ENCODE data around the gene AQP11. TPM values are rescaled to one million over a fixed set of nuclear protein-coding genes. Genes with fewer than 3 reads are reported as not detected.
A peak's percentile ranks its signal among the peaks of the same experiment; 100 is the strongest.
"Not testable (repeated sequence)": the region's sequence is repeated elsewhere in the genome, so short reads cannot be mapped to it uniquely, and the experiment has no call there.

AQP11 gene
- polyA plus RNA-seq, 1 donor from 2014 or later = 7.4 TPM

- Histone ChIP-seq H2AFZ (ENCODE audit: low read depth, low read length) (no peak overlapping the region), H3K4me2 (ENCODE audit: low read length) (no peak overlapping the region), H3K9me3 (ENCODE audit: low read length) (no peaks in the 10 kb centered on the region), H4K20me1 (ENCODE audit: insufficient read depth) (no peaks in the 10 kb centered on the region), H3K36me3 (ENCODE audit: insufficient read depth, low read length) (peaks cover 4% of the 10 kb centered on the region), H3K27ac (ENCODE audit: low read length) (no peak overlapping the region), H3K9me2 (ENCODE audit: insufficient read depth, low read length) (no peaks in the 10 kb centered on the region), H3K27me3 (ENCODE audit: insufficient read depth, low read depth, low read length) (no peaks in the 10 kb centered on the region), H3K79me2 (replicated peaks; ENCODE audit: insufficient read depth, low read length) (no peaks in the 10 kb centered on the region), H3K9ac (ENCODE audit: low read length) (no peak overlapping the region), H3K4me3 (ENCODE audit: low read length) (no peak overlapping the region), H3F3A (ENCODE audit: insufficient read depth, low read length, poor library complexity, severe bottlenecking) (no peaks in the 10 kb centered on the region)
- TF ChIP-seq EP300 (conservative IDR thresholded peaks at IDR 0.05; ENCODE audit: poor library complexity, severe bottlenecking) = no peak
- TF ChIP-seq TAF1 (IDR thresholded peaks at IDR 0.05; ENCODE audit: low read depth) = no peak
- no peak for TF ChIP-seq EZH2 (IDR thresholded peaks at IDR 0.05; ENCODE audit: borderline replicate concordance, insufficient read depth, low read length, poor library complexity, severe bottlenecking)
- TF ChIP-seq REST (IDR thresholded peaks at IDR 0.05; ENCODE audit: borderline replicate concordance) = no peak
- peak; percentile 80 for TF ChIP-seq RAD21 (conservative IDR thresholded peaks at IDR 0.05)
- TF ChIP-seq SMC3 (conservative IDR thresholded peaks at IDR 0.05; ENCODE audit: poor library complexity) = peak; percentile 78
- no peak for TF ChIP-seq POLR2AphosphoS5 (IDR thresholded peaks at IDR 0.05)
- peak; percentile 83 for TF ChIP-seq CTCF (IDR thresholded peaks at IDR 0.05; ENCODE audit: poor library complexity, severe bottlenecking)
These were observed 29.9 kb downstream of the AQP11 start for GRCh38 chr11:77619576-77620198.

GRCh38 chr11:77630157-77630710 is 40.5 kb downstream of the AQP11 start:
- peaks cover 29% of the 10 kb centered on the region for H3K79me2 ChIP-seq (replicated peaks; ENCODE audit: insufficient read depth, low read length)
- H3K27ac ChIP-seq (ENCODE audit: low read length) = peak overlapping the region; percentile 44
- H3K27me3 ChIP-seq (ENCODE audit: insufficient read depth, low read depth, low read length) = no peaks in the 10 kb centered on the region
- no peaks in the 10 kb centered on the region for H3K9me2 ChIP-seq (ENCODE audit: insufficient read depth, low read length)
- H3K36me3 ChIP-seq (ENCODE audit: insufficient read depth, low read length) = no peaks in the 10 kb centered on the region
- H2AFZ ChIP-seq (ENCODE audit: low read depth, low read length) = peak overlapping the region; percentile 7
- H4K20me1 ChIP-seq (ENCODE audit: insufficient read depth) = no peaks in the 10 kb centered on the region
- H3F3A ChIP-seq (ENCODE audit: insufficient read depth, low read length, poor library complexity, severe bottlenecking) = peaks cover 9% of the 10 kb centered on the region
- H3K9me3 ChIP-seq (ENCODE audit: low read length) = no peaks in the 10 kb centered on the region
- peak overlapping the region; percentile 34 for H3K4me2 ChIP-seq (ENCODE audit: low read length)
- H3K4me3 ChIP-seq (ENCODE audit: low read length) = peak overlapping the region; percentile 44
- peak overlapping the region; percentile 30 for H3K9ac ChIP-seq (ENCODE audit: low read length)
- TF ChIP-seq EP300 (conservative IDR thresholded peaks at IDR 0.05; ENCODE audit: poor library complexity, severe bottlenecking) = no peak
- no peak for TF ChIP-seq TAF1 (IDR thresholded peaks at IDR 0.05; ENCODE audit: low read depth)

- not testable (repeated sequence) for H2AFZ ChIP-seq (ENCODE audit: low read depth, low read length); H3K9ac ChIP-seq (ENCODE audit: low read length); H3K27me3 ChIP-seq (ENCODE audit: insufficient read depth, low read depth, low read length)
These were observed 44.2 kb downstream of the AQP11 start for GRCh38 chr11:77633926-77634325.

More at GRCh38 chr11:77633926-77634325, 44.2 kb downstream of the AQP11 start:
- H3K27ac ChIP-seq (ENCODE audit: low read length); H4K20me1 ChIP-seq (ENCODE audit: insufficient read depth); H3F3A ChIP-seq (ENCODE audit: insufficient read depth, low read length, poor library complexity, severe bottlenecking); H3K4me3 ChIP-seq (ENCODE audit: low read length); H3K9me3 ChIP-seq (ENCODE audit: low read length); H3K4me2 ChIP-seq (ENCODE audit: low read length); H3K36me3 ChIP-seq (ENCODE audit: insufficient read depth, low read length); H3K9me2 ChIP-seq (ENCODE audit: insufficient read depth, low read length): not testable (repeated sequence)
- peaks cover 47% of the 10 kb centered on the region for H3K79me2 ChIP-seq (replicated peaks; ENCODE audit: insufficient read depth, low read length)
